Suprapubic skin (tissue), 4 donors: ENCODE measurements around the gene EGFR. TPM values are rescaled to one million over a fixed set of nuclear protein-coding genes. Genes with fewer than 3 reads are reported as not detected.

ENCODE experiments used
- DNase-seq, 2 donors: peaks; one replicate each; pipeline ENCODE4 v3.0.0-alpha.2; 2019; ENCODE audit warnings: low spot score in 2 of 2
- H3K27ac ChIP-seq: fragments of 200-600 bp; sonication (generic); one replicate; pipeline ENCODE4 v1.5.1; 2019
- H3K27me3 ChIP-seq: fragments of 200-600 bp; sonication (generic); one replicate; pipeline ENCODE4 v1.5.1; 2019
- H3K36me3 ChIP-seq: fragments of 200-600 bp; sonication (generic); one replicate; pipeline ENCODE4 v1.5.1; 2019
- H3K4me1 ChIP-seq: fragments of 200-600 bp; sonication (generic); one replicate; pipeline ENCODE4 v1.5.1; 2019
- H3K4me3 ChIP-seq: fragments of 200-600 bp; sonication (generic); one replicate; pipeline ENCODE4 v1.5.1; 2019; ENCODE audit warnings: mild to moderate bottlenecking
- H3K9me3 ChIP-seq: fragments of 200-600 bp; sonication (generic); one replicate; pipeline ENCODE4 v1.5.1; 2019
- CTCF ChIP-seq, 2 donors: fragments of 200-600 bp in 1 of 2; fragments of 450-650 bp in 1 of 2; sonication (generic) in 1 of 2; IDR thresholded peaks; one replicate each; pipeline ENCODE4 v1.5.1; 2016 to 2019; ENCODE audit warnings: antibody characterized with exemption in 2 of 2, mild to moderate bottlenecking in 1 of 2, moderate library complexity in 1 of 2
- EP300 ChIP-seq: sonication (generic); formaldehyde crosslinking; IDR thresholded peaks from one replicate; pipeline ENCODE4 v1.6.1; 2017; ENCODE audit warnings: antibody characterized with exemption
- POLR2A ChIP-seq, 2 donors: fragments of 450-650 bp; IDR thresholded peaks; one replicate each; pipeline ENCODE4 v1.6.1; 2017; ENCODE audit warnings: antibody characterized with exemption in 2 of 2, mild to moderate bottlenecking in 2 of 2, moderate library complexity in 2 of 2
- POLR2AphosphoS5 ChIP-seq, 3 donors: sonication (generic); formaldehyde crosslinking; IDR thresholded peaks; one replicate each; pipeline ENCODE4 v1.6.1; 2017; ENCODE audit warnings: antibody characterized with exemption in 3 of 3
- WGBS: methylation state at CpG from one replicate; pipeline ENCODE4 v1.1.5; 2018; 5-methylcytosine and 5-hydroxymethylcytosine counted together
- total RNA-seq, 4 donors: library from RNA; depleted of rRNA; stranded (reverse); fragments of >200 nt; gene quantifications; one replicate each; pipeline ENCODE4 v1.1.0, GENCODE V29; 2016

Gene EGFR
- total RNA-seq, 4 donors from 2014 or later, result 231 to 341 (median 271) TPM

GRCh38 chr7:55117286-55117685, 98.5 kb downstream of the EGFR start:
- H3K27me3 ChIP-seq, result no peaks in the 10 kb centered on the region
- 84% methylated on average over 7 of the region's 7 CpGs for WGBS

GRCh38 chr7:55118426-55118825, 99.6 kb downstream of the EGFR start:
- no peak overlapping the region for H3K27ac ChIP-seq
- no peak for TF ChIP-seq POLR2AphosphoS5 (IDR thresholded peaks at IDR 0.05)
- TF ChIP-seq EP300, result no peak
- no peak for TF ChIP-seq POLR2A (IDR thresholded peaks at IDR 0.05)
- no peak for TF ChIP-seq CTCF (IDR thresholded peaks at IDR 0.05)
- H3K9me3 ChIP-seq, result no peaks in the 10 kb centered on the region
- WGBS, result 93% methylated on average over 5 of the region's 5 CpGs
- H3K4me3 ChIP-seq, result no peak overlapping the region
- no peaks in the 10 kb centered on the region for H3K27me3 ChIP-seq
- no peak for DNase-seq
- H3K36me3 ChIP-seq, result peaks cover 3% of the 10 kb centered on the region
- peaks cover 52% of the 10 kb centered on the region for H3K4me1 ChIP-seq

More at GRCh38 chr7:55117286-55117685, 98.5 kb downstream of the EGFR start:
- H3K4me3 ChIP-seq, result no peak overlapping the region
- peaks cover 49% of the 10 kb centered on the region for H3K4me1 ChIP-seq
- no peak for DNase-seq
- H3K36me3 ChIP-seq, result peaks cover 3% of the 10 kb centered on the region
- no peaks in the 10 kb centered on the region for H3K9me3 ChIP-seq
- H3K27ac ChIP-seq, result no peak overlapping the region
- no peak for TF ChIP-seq POLR2A (IDR thresholded peaks at IDR 0.05)
- no peak for TF ChIP-seq POLR2AphosphoS5 (IDR thresholded peaks at IDR 0.05)
- TF ChIP-seq CTCF (IDR thresholded peaks at IDR 0.05), result no peak
- TF ChIP-seq EP300, result no peak

- Histone ChIP-seq H3K36me3 (peaks cover 3% of the 10 kb centered on the region), H3K4me3 (no peak overlapping the region), H3K9me3 (no peaks in the 10 kb centered on the region), H3K4me1 (peaks cover 54% of the 10 kb centered on the region), H3K27ac (peak overlapping the region; percentile 88), H3K27me3 (no peaks in the 10 kb centered on the region)
- TF ChIP-seq CTCF (IDR thresholded peaks at IDR 0.05) (no peak), EP300 (no peak), POLR2AphosphoS5 (IDR thresholded peaks at IDR 0.05) (no peak), POLR2A (IDR thresholded peaks at IDR 0.05) (no peak)
- no peak for DNase-seq
- WGBS, result 92% methylated on average over 4 of the region's 4 CpGs
Measured at GRCh38 chr7:55119571-55119970, 100.8 kb downstream of the EGFR start.

- no peak overlapping the region for H3K4me3 ChIP-seq
- H3K4me1 ChIP-seq, result peaks cover 59% of the 10 kb centered on the region
- DNase-seq, result no peak
- TF ChIP-seq EP300 (no peak), CTCF (IDR thresholded peaks at IDR 0.05) (no peak), POLR2A (IDR thresholded peaks at IDR 0.05) (no peak), POLR2AphosphoS5 (IDR thresholded peaks at IDR 0.05) (no peak)
- H3K36me3 ChIP-seq, result peaks cover 3% of the 10 kb centered on the region
- H3K27ac ChIP-seq, result peak overlapping the region; percentile 88
- WGBS, result 85% methylated on average over 7 of the region's 7 CpGs
- no peaks in the 10 kb centered on the region for H3K27me3 ChIP-seq
- no peaks in the 10 kb centered on the region for H3K9me3 ChIP-seq
Measured at GRCh38 chr7:55120074-55120473, 101.3 kb downstream of the EGFR start.

- peaks cover 3% of the 10 kb centered on the region for H3K36me3 ChIP-seq
- peaks cover 62% of the 10 kb centered on the region for H3K4me1 ChIP-seq
- TF ChIP-seq POLR2AphosphoS5 (IDR thresholded peaks at IDR 0.05) (peak in 1 of 3 donors; percentile 59), CTCF (IDR thresholded peaks at IDR 0.05) (no peak), EP300 (no peak), POLR2A (IDR thresholded peaks at IDR 0.05) (no peak)
- H3K9me3 ChIP-seq, result no peaks in the 10 kb centered on the region
- peak overlapping the region; percentile 88 for H3K27ac ChIP-seq
- WGBS, result 53% methylated on average over 7 of the region's 7 CpGs
- H3K27me3 ChIP-seq, result no peaks in the 10 kb centered on the region
- no peak overlapping the region for H3K4me3 ChIP-seq
- DNase-seq, result no peak
Measured at GRCh38 chr7:55120501-55121198, 101.8 kb downstream of the EGFR start.
